Fibroblast of the conjunctiva (primary cell): ENCODE results near the gene ASB14.

Source experiments
- DNase-seq: peaks from one replicate; pipeline ENCODE4 v3.0.0-alpha.2; 2010; ENCODE audit warnings: low read depth

The ASB14 gene

GRCh38 chr3:57261119-57261518 is 31.4 kb downstream of the ASB14 start:
- no peak for DNase-seq

GRCh38 chr3:57257678-57258077 is 34.8 kb downstream of the ASB14 start:
- no peak for DNase-seq

- DNase-seq: no peak
Measured at GRCh38 chr3:57256844-57257243, 35.6 kb downstream of the ASB14 start.

GRCh38 chr3:57252404-57252803 is 40.1 kb downstream of the ASB14 start:
- DNase-seq: no peak

GRCh38 chr3:57244946-57245345 is 47.5 kb downstream of the ASB14 start:
- DNase-seq: no peak

- DNase-seq: no peak
Measured at GRCh38 chr3:57234613-57235575, 57.6 kb downstream of the ASB14 start.

GRCh38 chr3:57233799-57234198 is 58.7 kb downstream of the ASB14 start:
- DNase-seq: no peak

GRCh38 chr3:57230006-57230405 is 62.5 kb downstream of the ASB14 start:
- DNase-seq: no peak

GRCh38 chr3:57227930-57228751 is 64.3 kb downstream of the ASB14 start:
- peak; percentile 40 for DNase-seq

GRCh38 chr3:57227204-57227929 is 65.1 kb downstream of the ASB14 start, which contains the start of gene APPL1:
Gene APPL1, plus strand, starts transcription at chr3:57227729. Its CDS starts 155 bp downstream, at chr3:57227884.
- DNase-seq: peak; percentile 74

GRCh38 chr3:57226176-57226575 is 66.3 kb downstream of the ASB14 start:
- no peak for DNase-seq

- DNase-seq: no peak
Measured at GRCh38 chr3:57224856-57225255, 67.6 kb downstream of the ASB14 start.

GRCh38 chr3:57221883-57222282 is 70.6 kb downstream of the ASB14 start:
- no peak for DNase-seq
